ENCODE measurements around the gene SDK1. TPM values are rescaled to one million over a fixed set of nuclear protein-coding genes. Genes with fewer than 3 reads are reported as not detected.
"Not testable (repeated sequence)": the region's sequence is repeated elsewhere in the genome, so short reads cannot be mapped to it uniquely, and the experiment has no call there.

Gene SDK1
- total RNA-seq, 1 donor from 2014 or later = 7.5 TPM

GRCh38 chr7:4233621-4234497, 932.8 kb downstream of the SDK1 start:
- DNase-seq = no peak

- no peak for DNase-seq
These were observed 933.4 kb downstream of the SDK1 start for GRCh38 chr7:4234498-4234855.

GRCh38 chr7:4234886-4235285, 933.8 kb downstream of the SDK1 start:
- no peak for DNase-seq

DNA sequence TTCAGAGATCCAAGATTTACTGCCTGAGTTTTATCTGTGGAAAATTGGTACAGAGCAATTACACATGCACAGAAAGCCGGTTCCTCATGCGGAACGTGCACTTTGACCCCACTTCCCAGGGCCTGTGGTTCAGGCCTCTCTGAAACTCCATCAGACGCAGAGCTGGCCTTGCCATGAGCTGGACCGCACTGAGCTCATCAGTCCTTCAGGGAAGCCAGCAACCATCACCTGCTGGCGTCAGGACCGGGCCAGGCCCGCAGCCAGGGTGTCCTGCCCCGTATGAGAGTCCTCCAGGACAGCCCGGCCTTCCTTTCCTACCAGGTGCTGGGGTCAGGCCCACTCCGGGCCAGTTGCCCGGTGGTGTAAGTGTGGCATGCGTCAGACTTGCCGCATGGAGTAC, 934.5 kb downstream of the SDK1 start:
- DNase-seq = no peak

DNA sequence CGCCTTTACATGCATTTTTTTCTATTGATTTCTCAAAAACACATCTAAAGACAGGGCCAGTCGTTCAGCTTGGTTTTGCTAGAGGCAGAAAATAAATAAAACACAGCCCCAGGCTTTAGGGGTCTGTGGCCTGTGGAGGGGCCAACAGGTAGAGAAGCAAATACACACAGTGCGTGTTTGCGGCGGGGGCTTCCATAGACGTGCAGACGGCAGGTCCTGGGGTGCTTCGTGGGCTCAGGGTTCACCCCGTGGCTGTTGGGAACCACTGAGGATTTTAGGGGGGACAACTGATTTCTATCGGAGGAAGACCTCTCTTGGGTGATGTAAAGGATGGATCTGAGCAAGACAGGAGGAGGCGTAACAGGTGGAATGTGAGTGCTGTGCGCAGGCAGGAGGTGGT, 935.3 kb downstream of the SDK1 start:
- no peak for DNase-seq

DNA sequence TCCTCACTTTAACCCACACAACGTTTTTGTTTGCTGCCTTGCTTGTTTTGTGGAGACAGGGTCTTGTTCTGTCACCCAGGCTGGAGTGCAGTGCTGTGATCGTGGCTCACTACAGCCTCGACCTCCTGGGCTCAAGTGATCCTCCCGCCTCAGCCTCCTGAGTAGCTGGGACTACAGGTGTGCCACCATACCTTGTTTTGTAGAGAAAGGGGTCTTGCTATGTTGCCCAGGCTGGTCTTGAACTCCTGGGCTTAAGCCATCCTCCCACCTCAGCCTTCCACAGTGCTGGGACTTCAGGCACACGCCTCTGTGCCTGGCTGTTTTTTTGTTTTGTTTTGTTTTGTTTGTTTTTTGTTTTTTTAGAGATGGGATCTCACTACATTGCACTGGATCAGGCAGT, 935.8 kb downstream of the SDK1 start:
- not testable (repeated sequence) for DNase-seq

DNA sequence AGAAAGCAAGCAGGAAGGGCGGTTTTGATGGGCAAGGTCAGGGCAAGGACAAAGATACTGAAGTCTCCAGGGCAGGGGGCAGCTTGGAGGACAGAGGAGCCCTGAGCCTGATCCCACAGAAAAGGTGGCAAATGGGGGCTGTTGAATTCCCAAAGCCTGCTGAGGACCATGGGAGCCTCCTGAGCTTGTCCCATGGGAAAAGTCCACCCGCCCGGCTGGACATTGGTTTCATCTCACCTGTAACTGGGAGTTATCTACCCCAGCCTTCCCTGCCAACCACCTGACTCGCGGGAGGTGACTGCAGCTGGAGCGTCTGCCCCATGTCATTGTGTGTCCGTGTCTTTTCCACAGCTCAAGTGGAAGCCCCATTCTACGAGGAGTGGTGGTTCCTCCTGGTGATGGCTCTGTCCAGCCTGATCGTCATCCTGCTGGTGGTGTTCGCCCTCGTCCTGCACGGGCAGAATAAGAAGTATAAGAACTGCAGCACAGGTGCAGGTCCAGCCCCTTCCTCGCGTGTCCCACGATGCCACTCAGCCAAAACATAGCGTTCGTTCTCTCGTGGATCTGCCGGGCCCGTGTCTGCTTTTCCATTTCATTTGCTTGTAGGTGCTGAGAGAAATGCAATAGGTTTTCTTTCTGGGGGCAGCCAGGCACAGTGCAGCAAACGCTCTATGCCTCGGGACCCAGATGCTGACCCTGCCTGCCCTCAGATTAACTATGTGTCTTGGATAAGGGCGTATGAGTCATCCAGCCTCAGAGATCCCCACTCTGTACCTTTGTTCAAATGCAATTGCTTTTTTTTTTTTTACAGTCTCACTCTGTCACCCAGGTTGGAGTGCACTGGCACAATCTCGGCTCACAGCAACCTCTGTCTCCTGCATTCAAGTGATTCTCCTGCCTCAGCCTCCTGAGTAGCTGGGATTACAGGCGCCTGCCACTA, 936.5 kb downstream of the SDK1 start:
- no peak for DNase-seq

DNA sequence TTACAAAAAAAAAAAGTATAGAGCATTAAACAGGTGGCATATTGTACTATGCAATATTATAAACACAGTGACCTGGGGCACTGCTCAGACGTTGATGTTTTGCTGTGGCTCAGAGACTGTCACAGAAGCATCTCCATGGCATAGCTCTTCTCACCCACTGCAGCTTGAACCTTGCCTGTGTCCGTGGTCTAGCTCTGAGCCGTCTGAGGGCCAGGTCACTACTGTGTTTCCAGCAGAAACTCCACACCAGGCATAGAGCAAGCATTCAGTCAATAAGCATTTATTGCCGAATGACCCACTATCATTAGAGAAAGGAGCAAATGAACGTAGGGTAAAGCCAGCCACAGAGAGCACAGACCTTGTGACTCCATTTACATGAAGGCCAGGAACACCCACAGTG, 937.8 kb downstream of the SDK1 start:
- DNase-seq = no peak

DNA sequence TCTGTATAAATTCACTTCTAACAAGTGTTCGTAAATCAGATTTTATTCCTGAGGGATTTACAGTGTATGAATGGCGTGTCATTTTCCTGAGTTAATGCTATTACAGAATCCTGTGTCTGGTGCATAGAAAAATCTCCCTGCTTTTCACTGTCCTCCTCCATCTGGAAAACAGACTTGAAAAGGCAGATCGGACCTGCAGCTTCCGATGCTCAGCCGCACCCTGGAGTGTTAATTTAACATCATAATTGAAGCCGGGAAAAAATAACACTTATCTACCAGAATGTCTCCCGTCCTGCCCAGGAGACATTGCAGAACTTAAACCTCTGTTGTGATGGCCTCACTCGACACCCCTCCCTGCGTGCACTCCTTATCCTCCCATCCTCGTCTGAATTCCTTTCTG, 939.0 kb downstream of the SDK1 start:
- DNase-seq = no peak

DNA sequence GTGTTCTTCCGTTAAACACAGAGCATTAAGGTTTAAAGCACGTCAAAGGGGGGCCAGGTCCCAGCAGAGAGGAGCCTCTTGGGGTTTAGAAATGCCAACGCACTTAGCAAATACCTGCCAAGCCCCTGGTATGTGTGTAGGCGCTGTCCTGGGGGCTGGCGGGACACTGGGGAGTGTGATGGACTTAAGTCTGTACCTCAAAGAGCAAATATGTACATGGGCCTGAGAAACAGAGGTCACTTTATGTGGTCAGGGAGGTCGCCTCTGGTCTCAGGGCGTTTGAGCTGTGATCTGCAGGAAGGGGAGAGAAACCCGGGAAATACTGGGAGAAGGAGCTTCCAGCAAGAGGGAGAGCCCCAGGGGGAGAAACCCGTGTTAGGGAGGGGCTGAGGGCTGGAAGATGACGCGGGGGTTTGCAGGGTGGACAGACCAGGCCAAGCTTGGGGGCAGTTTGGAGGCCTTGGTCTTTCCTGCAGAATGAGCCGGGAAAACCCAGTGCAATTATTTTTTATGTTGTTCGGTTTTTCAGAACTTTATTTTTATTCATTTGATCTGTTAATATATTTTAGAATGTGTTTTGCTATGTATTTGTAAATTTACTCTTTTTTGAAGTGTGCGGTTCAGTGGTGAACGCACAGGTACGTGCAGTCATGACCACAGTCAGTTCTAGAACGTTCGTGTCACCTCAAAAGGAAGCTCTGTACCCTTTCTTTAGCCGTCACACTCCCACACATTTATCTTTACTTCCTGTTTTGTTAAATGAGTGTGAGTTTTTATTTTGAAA, 939.7 kb downstream of the SDK1 start:
- no peak for DNase-seq

- no peak for DNase-seq
These were observed 940.2 kb downstream of the SDK1 start for GRCh38 chr7:4241304-4241612.

- DNase-seq = no peak
These were observed 940.7 kb downstream of the SDK1 start for GRCh38 chr7:4241791-4242190.

GRCh38 chr7:4242706-4243105, 941.7 kb downstream of the SDK1 start:
- DNase-seq = no peak

DNA sequence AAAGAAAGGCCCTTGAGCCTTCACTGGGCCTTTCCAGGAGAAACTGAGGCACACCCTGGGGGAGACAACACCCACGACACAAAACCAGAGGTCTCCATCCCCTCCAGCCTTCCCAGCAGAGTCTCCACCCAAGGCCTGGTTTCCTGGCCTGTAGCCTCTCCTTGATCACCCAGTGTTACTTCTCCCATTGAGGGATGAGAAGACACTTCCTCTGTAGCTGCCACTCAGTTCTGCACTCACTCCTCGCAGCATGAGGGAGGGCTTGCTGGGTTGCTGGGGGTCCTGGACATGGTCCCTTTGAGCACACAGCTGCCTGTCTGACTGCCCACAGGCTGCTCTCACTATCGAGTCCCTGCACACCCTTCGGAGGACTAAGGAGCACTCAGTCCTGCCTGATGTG, 943.0 kb downstream of the SDK1 start:
- no peak for DNase-seq

GRCh38 chr7:4244635-4245034, 943.6 kb downstream of the SDK1 start:
- no peak for DNase-seq

GRCh38 chr7:4245135-4245865, 944.2 kb downstream of the SDK1 start:
- DNase-seq = no peak

- no peak for DNase-seq
These were observed 944.9 kb downstream of the SDK1 start for GRCh38 chr7:4245866-4246470.

DNA sequence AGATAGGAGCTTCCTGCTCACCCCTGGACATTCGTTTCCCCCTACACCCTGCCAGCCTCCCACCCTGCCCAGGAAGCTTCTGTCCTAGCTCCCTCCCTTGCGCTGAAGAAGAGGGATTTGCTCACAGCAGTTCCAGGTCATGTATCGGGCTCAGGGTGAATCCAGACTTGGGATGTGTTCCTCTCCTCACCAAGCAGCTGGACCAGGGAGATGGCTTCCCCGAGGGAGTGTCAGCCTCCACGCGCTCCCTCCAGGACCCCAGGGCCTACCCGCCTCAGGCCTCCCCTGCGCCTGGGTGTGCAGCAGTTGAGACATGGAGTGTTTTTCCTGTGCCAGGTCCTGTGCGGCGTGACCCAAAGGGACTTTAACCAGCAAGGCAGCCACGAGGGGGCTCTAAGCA, 945.5 kb downstream of the SDK1 start:
- no peak for DNase-seq

GRCh38 chr7:4247106-4247876, 946.2 kb downstream of the SDK1 start:
- no peak for DNase-seq

DNA sequence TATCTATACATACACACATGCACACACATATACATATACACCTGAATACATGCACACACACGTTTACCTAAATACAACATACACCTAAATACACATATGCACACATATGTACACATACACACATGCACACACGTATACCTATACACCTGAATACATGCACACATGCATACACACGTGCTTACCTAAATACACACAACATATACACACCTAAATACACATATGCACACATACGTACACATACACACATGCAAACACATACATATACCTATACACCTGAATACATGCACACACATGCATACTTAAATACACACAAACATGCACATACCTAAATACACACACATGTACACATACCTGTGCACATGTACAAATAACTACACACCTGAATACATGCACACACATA, 947.2 kb downstream of the SDK1 start:
- DNase-seq = no peak

GRCh38 chr7:4249241-4249640, 948.2 kb downstream of the SDK1 start:
- no peak for DNase-seq
